HG03280 (cell line): ENCODE measurements around the gene EPN3.

ENCODE experiments used
- ATAC-seq: cut with Tn5 transposase; IDR thresholded peaks from one replicate; pipeline ENCODE4 v1.9.1; 2021; ENCODE audit warnings: mild to moderate bottlenecking, moderate library complexity; ENCODE audit not compliant: unreplicated experiment

Gene EPN3

GRCh38 chr17:50547736-50548083 is 15.2 kb downstream of the EPN3 start:
- no peak for ATAC-seq

- no peak for ATAC-seq
Measured at GRCh38 chr17:50548831-50549230, 16.3 kb downstream of the EPN3 start.

- no peak for ATAC-seq
Measured at GRCh38 chr17:50549256-50549941, 16.9 kb downstream of the EPN3 start.

GRCh38 chr17:50549969-50550368 is 17.4 kb downstream of the EPN3 start:
- no peak for ATAC-seq

- ATAC-seq: no peak
Measured at GRCh38 chr17:50550661-50551432, 18.3 kb downstream of the EPN3 start.

- ATAC-seq: no peak
Measured at GRCh38 chr17:50551433-50551815, 18.9 kb downstream of the EPN3 start.

- no peak for ATAC-seq
Measured at GRCh38 chr17:50551884-50552283, 19.3 kb downstream of the EPN3 start.

- ATAC-seq: no peak
Measured at GRCh38 chr17:50554201-50554600, 21.7 kb downstream of the EPN3 start.

- no peak for ATAC-seq
Measured at GRCh38 chr17:50556803-50557202, 24.3 kb downstream of the EPN3 start.

GRCh38 chr17:50557630-50558029 is 25.1 kb downstream of the EPN3 start:
- no peak for ATAC-seq

GRCh38 chr17:50558091-50558490 is 25.6 kb downstream of the EPN3 start:
- no peak for ATAC-seq

GRCh38 chr17:50558581-50558940 is 26.0 kb downstream of the EPN3 start:
- no peak for ATAC-seq

GRCh38 chr17:50558941-50559614 is 26.5 kb downstream of the EPN3 start:
- no peak for ATAC-seq

- no peak for ATAC-seq
Measured at GRCh38 chr17:50559674-50560184, 27.2 kb downstream of the EPN3 start.

- ATAC-seq: peak; percentile 94
Measured at GRCh38 chr17:50560185-50560824, 27.8 kb downstream of the EPN3 start, which contains the start of gene CACNA1G. Gene CACNA1G (plus strand): TSS chr17:50560715. CDS start chr17:50561460, 745 bp downstream.

- ATAC-seq: no peak
Measured at GRCh38 chr17:50560931-50561745, 28.6 kb downstream of the EPN3 start.

GRCh38 chr17:50561746-50562141 is 29.2 kb downstream of the EPN3 start:
- ATAC-seq: no peak

- no peak for ATAC-seq
Measured at GRCh38 chr17:50562242-50563091, 29.9 kb downstream of the EPN3 start.

GRCh38 chr17:50563092-50563511 is 30.6 kb downstream of the EPN3 start:
- no peak for ATAC-seq
